CD4-positive, alpha-beta T cell treated with Interleukin-10 for 1 hour (primary cell): ENCODE measurements around the gene SYT10.
"Not testable (repeated sequence)": the region's sequence is repeated elsewhere in the genome, so short reads cannot be mapped to it uniquely, and the experiment has no call there.

Experiments
- DNase-seq: peaks from one replicate; pipeline ENCODE4 v3.0.0-alpha.2; 2020

SYT10 gene, protein sequence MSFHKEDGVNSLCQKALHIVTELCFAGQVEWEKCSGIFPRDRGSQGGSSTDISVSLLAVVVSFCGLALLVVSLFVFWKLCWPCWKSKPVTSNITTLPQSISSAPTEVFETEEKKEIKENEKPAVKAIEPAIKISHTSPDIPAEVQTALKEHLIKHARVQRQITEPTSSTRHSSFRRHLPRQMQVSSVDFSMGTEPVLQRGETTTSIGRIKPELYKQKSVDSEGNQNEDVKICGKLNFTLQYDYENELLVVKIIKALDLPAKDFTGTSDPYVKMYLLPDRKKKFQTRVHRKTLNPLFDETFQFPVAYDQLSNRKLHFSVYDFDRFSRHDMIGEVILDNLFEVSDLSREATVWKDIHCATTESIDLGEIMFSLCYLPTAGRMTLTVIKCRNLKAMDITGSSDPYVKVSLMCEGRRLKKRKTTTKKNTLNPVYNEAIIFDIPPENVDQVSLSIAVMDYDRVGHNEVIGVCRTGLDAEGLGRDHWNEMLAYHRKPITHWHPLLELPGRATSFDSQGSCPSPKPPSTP

DNA sequence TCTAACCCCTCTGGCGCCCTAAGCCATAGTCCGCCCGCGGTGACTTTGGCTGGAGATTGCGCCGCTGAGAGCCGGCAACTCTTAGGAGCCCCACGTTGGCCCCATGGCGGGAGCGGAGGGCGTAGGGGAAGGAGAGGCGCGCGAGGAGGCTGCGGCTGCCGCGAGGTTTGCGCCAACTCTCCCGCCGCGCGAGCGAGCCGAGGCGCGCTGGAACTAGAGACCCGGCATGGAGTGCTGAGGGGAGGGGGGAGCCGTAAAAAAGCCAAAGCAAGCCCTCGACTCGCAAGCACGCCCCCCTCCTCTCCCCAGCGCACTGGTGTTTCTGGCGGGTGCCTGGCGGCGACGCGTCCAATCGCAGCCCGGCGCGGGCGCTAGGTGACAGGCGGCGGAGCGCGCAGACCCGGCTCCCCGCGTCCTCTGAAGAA lies at the start of gene SYT10:
SYT10 (minus strand) TSS at position 233 of the 425 bp plus-strand sequence. CDS start 297 bp downstream, outside the sequence.
- no peak for DNase-seq

DNA sequence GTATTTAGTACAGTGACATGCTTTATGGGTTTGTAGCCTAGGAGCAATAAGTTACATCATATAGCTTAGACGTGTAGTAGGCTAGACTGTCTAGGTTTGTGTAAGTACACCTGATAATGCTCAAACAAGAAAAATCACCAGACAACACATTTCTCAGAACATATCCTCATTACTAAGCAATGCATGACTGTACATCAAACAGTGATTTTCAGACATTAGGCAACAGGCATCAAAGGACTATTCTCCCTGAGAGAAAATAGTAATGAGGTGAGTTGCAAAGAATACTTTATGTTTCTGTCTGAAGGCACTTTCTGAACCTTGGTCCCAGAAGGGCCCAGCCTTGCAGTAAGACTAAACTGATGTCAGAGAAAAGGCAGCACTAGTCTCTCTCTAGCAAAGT lies 48.4 kb upstream of the SYT10 start:
- no peak for DNase-seq

DNA sequence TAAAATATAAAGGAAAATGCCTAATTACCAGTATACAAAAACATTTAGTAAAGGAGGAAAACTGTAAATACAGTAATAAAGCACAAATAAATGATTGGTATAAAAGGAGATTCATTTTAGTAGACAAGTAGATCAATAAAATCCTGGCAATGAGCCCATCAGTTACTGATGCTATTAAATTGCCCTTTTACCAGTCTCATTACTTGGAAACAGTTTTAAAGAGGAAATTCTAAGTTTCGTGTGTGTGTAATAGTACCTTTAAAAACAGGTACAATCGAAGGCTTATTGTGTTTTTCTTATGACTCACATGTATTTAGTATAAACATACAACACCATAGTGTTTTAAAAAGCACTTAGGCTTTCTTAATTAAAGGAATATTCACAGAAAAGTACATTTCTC lies 46.4 kb upstream of the SYT10 start:
- DNase-seq: no peak

DNA sequence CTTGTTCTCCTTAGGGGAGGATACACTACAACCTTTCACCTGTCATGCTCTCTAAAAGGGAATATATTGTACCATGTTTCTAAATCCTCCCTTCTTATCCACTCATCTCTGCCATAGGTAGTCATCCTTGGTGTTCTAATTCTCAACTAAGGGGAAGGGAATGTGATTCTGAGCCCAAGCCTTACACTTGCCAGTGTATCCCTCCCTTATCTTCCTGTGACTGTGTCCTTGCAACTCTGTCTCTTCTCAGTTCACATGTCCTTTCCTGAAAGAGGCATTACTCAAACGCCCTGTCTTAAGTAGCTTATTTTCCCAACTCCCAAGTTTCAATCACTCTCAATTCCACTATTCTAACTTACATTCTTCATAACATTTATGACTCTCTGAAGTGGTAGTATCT lies 44.5 kb upstream of the SYT10 start:
- no peak for DNase-seq

DNA sequence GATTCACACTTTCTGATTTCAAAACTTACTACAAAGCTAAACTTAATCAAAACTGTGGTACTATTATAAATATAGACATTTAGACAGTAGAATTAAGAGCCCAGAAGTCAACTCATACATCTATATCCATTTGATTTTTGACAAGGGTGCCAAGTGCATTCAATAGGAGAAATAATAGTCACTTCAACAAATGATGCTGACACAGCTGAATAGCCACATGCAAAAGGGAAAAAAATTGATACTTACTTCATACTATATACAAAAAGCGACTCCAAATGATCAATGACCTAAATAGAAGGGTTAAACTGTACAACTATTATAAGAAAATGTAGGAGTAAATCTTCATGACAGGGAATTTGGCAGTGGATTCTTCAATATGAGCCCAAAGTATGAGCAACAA lies 40.7 kb upstream of the SYT10 start:
- DNase-seq: no peak

DNA sequence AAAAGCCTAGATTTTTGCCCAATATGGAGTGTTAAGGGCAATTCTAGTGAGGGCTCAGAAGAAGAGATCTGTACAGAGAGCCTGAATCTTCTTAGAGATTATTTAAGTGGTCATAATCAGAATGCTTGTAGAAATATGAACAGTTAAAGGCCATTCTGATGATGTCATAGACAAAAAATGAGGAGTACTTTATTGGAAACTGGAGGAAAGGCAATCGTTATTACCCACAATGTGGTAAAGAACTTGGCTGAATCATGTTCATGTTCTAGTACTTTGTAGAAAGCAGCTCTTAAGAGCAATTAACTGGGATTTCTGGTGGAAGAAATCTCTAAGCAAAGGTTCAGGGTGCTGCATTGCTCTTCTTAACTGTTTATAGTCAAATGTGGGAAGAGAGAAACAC lies 36.4 kb upstream of the SYT10 start:
- DNase-seq: no peak

DNA sequence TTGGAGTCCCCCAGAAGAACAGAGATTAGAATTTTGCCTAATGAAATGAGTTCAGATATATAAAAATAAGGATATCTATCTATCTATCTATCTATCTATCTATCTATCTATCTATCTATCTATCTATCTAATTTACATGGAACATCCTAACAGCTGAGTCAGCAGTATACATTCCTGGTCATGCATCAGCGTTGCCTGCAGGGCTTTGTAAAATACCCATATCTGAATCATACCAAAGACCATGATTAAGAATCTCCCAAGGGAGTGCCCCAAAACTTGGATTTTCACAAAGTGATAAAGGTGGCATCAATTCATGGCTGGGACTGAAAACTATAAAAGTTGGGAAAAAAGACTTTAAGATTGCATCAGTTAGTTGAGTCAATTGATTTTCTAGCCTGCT lies 32.7 kb upstream of the SYT10 start:
- no peak for DNase-seq

DNA sequence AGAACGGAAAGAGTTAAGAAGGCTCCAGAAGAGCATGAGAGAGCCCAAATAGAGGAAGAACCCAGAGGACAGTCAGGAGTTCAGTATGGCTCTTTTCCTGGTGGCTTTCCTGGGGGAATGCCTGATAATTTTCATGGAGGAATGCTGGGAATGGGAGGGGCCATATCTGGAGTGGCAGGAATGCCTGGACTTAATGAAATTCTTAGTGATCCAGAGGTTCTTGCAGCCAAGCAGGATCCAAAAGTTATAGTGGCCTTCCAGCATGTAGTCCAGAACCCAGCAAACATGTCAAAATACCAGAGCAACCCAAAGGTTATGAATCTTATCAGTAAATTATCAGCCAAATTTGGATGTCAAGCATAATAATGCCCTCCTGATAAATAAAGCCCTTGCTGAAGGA lies 15.5 kb upstream of the SYT10 start:
- DNase-seq: no peak

DNA sequence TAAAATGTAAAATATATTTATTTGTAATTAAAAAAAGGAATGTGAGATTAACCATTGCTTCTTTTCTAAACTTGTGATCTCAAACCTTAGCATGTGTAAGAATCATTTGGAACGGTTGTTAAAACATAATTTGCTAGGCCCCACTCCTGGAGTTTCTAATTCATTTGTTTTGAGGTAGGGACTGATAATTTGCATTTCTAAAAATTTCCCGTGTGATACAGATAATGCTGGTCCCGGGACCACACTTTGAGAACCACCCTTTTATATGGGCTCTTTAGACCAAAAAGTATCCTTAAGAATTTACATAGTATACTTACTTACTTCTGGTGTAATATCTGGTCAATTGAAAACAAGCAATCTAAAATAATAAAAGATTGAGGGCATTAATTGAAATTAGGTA lies 10.9 kb upstream of the SYT10 start:
- DNase-seq: no peak

DNA sequence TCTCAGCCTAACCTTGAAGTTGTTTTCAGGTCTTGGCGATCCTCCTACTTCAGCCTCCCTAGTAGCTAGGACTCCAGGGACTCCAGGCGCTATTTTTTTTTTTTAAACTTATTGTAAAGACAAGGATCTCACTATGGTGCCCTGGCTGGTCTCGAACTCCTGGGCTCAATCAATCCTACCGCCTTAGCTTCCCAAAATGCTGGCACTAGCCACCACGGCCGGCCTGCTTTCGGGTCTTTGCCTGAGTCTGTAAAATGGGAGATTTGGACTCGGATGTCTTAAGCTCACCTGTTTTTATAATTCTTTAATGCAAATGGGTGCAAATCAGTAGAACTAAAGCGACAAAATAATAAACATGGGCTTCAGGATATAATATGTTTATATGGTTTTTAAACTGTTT lies 858 bp upstream of the SYT10 start:
- no peak for DNase-seq

DNA sequence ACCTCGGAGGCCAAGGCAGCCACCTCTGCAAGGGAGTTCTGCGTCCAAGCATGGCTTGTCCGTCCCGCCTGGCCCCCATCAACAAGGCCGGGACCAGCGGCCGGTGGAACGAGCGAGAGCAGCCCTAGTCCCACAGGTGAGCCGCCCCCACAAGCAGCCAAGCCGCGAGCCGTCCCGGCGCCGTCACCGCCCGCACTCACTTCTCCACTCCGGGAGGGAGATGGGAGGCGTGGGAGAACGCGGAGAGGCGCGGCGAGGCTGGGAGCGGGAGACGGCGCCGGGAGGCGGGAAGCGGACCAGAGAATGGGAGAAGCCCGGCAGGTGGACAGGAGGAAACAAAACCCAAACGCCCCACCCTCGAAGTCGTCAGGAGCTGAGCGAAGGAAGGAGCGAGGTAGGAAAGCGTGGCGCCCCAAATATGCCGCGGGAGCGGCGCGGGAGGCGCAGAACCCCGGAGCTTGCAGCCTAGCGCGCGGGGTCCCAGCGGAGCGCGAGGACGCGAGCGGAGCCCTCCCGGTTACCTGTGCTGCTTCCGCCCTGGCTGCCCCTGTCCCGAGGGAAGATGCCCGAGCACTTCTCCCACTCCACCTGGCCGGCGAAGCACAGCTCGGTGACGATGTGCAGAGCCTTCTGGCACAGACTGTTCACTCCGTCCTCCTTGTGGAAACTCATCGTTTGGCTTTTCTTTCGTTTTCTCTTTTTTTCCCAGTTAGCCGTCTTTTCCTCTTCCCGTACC lies 600 bp downstream of the SYT10 start:
- no peak for DNase-seq

DNA sequence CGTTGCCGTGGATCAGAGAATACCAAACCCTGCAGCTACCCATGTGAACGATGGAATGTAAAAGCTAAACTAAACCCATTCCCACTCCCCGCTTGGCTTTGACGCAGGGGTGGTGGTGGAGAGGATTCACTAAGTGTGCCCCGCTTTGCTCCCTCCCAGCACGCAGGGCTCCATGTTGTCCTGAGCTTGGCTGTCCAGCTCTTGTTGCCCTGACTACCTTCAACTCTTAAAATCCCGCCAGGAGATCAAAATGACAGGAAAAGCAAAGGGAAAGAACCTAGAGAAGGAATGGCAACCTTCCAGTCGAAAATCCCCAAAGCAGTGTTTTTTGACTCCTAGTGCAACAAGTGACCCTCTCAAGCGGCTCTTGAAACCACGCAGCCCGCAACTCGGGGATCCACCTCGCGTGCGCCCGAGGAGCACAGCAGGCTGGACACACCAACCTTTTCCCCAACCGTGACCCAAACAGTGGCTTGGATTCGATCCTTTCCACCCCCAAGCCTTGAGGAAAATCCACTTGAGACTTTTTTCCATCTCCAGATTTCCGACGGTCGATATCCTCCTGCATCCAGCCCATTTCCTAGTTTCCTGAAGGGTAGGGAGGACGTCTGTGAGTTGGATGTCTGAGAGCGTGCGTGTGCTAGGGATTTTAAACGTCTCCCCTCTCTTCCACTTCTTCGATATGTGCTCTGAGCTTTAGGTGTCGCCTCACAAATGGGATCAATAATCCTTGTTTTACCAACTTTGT lies 1.4 kb downstream of the SYT10 start:
- DNase-seq: no peak

DNA sequence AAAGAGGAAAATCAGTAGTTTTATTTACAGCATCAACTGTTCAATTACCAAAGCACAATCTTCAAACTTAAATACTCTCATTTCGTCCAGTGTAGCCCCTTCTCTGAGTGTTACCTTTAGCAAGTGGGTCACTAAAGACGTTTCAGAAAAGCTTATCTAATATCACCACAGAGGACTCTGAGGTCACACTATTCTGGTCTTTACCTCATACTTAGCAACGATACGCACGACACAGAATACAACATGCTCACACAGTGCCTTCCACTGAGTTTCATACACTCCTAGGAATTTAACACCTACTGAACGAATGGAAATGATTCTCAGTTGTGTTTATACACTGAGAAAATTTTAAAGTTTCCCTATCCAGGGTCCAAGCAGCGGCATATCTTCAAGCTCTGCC lies 2.0 kb downstream of the SYT10 start:
- DNase-seq: no peak

DNA sequence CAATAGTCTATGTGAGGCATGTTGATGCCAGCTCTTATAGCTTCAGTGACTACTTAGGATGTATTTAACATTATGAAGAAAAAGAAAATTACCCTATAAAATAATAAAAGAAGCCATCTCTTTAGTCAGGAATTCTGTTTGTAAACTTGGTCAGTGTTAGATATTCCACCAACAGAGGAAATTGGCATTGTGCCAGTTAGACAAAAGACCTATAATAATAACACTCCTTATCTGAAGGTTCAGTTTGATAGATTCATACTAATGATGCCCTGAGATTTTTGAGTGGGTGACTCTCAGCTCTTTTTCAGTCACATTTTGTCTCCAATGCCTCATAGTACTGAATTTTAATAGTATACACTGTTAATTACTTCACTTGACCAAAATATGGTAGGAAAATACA lies 6.6 kb downstream of the SYT10 start:
- no peak for DNase-seq

DNA sequence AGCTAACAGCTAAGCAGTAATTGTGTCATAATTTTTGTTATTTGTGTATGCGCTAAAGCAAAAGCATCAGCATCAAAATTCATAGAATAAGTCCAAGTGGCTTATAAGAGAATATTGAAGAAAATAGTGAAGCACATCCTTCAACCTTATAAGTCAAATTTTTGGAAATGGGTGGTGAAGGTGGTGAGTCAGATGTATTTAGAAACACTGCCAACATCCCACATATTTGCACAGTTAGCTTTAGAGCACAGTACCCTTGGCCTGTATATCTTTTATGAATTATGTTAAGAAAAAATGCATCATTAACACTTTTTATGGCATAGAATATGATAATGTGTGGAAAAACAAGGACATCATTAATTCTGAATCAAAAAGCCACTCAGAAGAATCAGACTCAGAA lies 8.0 kb downstream of the SYT10 start:
- DNase-seq: no peak

DNA sequence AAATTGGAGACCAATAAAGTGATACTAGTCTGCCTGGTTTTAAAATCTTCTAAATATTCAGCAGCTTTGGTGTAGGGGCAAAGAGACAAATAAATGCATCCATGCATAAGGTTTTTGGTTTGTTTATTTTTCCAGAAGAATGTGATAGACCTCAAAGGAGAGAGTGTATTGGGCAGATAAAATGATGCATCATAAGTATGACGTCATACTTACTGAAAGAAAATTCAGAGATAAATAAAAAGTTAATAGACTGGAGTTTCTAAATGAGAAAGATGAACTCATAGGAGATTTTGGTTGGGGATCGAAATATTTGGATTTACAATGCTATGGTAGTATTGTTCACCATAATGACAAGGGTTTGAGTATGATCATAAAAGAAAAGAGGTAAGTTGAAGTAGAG lies 10.2 kb downstream of the SYT10 start:
- DNase-seq: no peak

DNA sequence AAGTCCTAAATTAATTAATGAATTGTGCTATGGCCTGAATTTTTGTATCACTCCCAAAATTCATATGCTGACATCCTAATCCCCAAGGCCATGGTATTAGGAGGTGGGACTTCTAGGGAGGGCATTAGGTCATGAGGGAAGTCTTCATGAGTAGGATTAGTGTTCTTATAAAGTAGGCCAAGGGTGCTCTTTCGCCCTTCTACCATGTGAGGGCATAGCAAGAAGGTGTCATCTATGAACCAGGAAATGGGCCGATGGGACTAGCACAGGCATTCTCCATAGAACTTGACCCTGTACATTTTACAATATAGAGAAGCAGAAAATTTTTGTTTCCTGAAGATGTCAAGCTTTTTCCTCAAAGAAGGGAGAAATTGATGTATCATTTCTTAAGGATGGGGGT lies 12.5 kb downstream of the SYT10 start:
- DNase-seq: no peak

DNA sequence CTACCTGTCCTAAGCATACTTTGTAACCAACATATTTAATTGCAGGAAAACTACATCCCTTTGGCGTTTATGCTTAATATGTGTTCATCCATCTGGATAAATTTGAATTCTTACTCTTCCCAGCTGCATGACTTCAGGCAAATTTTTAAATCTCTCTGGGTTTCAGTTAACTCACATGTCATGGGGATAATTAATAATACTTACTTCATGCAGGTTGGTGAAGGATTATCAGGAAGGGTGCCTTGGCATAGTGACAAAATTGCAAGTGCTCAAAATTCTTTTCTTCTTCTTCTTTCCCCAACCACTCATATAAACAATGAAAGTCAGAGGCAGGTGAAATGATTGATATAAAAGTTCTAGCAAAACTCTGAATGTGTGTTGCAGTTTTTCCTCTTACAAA lies 15.9 kb downstream of the SYT10 start:
- DNase-seq: no peak

DNA sequence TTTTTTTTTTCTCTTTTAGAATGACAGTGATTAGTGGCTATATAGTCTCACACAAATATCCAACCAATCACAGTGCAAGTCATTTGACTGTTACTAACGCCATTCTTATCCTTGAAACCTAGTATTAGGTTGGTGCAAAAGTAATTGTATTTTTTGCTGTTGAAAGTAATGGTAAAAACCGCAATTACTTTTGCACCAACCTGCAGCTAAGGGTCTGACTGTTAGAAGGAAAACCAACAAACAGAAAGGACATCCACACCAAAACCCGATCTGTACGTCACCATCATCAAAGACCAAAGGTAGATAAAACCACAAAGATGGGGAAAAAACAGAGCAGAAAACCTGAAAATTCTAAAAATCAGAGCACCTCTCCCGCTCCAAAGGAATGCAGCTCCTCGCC lies 27.2 kb downstream of the SYT10 start:
- not testable (repeated sequence) for DNase-seq

DNA sequence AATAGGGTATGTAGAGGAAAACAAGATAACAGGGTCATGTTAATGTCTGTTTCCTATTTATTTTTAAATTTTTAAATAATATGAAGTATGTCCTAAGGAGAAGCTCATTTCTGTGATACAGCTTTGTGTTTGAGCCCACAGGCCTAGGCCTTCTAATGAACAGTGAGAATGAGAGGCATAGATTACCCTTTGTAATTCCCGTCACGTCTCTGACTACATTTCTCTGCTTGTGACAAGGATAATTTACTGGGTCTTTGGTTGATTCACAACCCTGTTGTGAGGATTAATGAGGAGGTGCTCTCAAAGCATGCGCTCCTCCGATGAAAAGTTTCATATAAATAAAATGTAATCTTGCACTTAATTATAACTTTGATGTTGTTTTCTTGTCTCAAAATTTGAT lies 56.1 kb downstream of the SYT10 start:
- DNase-seq: no peak

DNA sequence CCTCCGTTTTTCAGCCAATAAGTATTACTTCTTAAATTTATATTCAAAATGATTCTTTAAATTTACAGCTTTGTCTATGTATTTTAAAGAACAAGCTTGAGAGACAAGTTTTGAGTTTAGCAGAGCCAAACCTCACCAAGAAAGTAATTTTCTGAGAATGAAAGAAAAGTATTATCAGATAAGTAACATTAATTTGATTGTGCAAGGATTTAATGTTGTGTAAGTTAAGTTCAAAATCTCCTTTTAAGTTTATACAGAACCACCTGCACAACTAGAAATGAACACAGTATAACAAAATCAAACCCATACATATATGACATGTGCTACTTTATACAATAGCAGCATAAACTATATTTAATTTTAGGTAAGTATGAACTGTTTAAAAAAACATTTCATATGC lies 63.5 kb downstream of the SYT10 start:
- DNase-seq: no peak

DNA sequence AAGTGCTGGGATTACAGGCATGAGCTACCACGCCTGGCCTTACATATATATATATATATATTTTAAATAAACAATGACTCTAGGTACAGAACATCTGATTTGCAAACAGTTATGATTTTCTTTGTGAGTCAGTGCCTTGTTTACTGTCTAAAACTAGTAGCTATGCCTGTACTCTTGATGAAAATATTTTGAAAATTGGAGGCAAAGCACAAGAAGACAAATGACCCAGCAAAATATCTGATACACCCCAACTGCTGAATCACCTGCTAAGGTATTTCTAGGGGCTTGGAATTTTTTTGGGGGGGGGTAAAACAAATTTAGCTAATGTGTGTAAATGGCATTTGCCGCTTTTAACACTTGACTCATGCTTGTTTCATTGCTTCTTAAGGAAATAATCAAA lies 69.3 kb downstream of the SYT10 start:
- DNase-seq: no peak

DNA sequence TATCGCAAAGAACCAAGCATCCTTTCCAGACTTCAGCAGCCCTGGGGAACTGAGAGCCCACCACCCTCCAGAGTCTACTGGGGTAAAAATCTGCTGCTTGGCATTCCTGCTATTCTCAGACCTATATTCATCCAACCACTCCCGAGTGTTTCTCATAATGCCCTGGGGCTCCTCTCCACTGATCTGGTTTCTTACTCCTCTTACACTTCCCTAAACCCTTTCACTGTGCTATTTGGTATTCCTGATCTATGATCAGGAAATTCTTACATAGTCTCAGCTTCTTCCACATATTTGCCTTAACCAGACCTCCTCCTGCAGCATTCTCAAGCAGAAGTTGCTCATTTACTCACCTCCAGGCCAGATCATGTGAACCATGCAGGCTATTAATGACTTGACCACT lies 82.4 kb downstream of the SYT10 start:
- no peak for DNase-seq

DNA sequence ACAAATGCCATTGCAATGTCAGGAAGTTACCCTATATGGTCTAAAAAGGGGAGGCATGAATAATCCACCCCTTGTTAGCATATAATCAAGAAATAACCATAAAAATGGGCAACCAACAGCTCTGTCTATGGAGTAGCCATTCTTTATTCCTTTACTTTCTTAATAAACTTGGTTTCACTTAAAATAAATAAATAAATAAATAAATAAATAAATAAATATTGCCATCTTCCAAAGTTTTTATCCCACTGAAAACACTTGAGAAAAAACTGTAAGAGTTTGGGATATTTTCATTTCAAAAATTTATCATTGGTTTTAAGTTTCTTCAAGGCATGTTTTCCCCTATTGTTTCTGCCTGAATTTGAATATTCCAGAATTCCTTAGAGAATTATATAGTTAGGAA lies 89.8 kb downstream of the SYT10 start:
- DNase-seq: no peak
